Osteoblast (primary cell): ENCODE results near the gene KMT2A. TPM values are rescaled to one million over a fixed set of nuclear protein-coding genes. Genes with fewer than 3 reads are reported as not detected.
"Not testable (repeated sequence)": the region's sequence is repeated elsewhere in the genome, so short reads cannot be mapped to it uniquely, and the experiment has no call there.

ENCODE experiments used
- DNase-seq: peaks from one replicate; pipeline ENCODE4 v3.0.0; 2011; ENCODE audit warnings: low spot score, mixed read lengths; ENCODE audit not compliant: insufficient read length; ENCODE audit errors: missing footprints
- H2AFZ ChIP-seq: 2 replicates; pipeline ENCODE4 v1.6.0; 2011; ENCODE audit warnings: mild to moderate bottlenecking, low read length
- H3K27ac ChIP-seq: 2 replicates; pipeline ENCODE4 v1.5.1; 2011; ENCODE audit warnings: mild to moderate bottlenecking, low read depth, low read length, moderate library complexity
- H3K27me3 ChIP-seq: 2 replicates; pipeline ENCODE4 v1.6.0; 2012; ENCODE audit warnings: mild to moderate bottlenecking, control low read depth, inconsistent platforms, low read length, moderate library complexity; ENCODE audit not compliant: insufficient read depth
- H3K36me3 ChIP-seq: 2 replicates; pipeline ENCODE4 v1.5.1; 2011; ENCODE audit warnings: mild to moderate bottlenecking, low read length, control low read depth, moderate library complexity; ENCODE audit not compliant: insufficient read depth
- H3K4me1 ChIP-seq: 2 replicates; pipeline ENCODE4 v1.5.1; 2011; ENCODE audit warnings: mild to moderate bottlenecking, low read length, control low read depth, moderate library complexity; ENCODE audit not compliant: insufficient read depth
- H3K4me2 ChIP-seq: 2 replicates; pipeline ENCODE4 v1.6.0; 2011; ENCODE audit warnings: mild to moderate bottlenecking, low read length; ENCODE audit not compliant: insufficient read depth
- H3K4me3 ChIP-seq: fragments of 200-600 bp; sonication (generic); 3 replicates; pipeline ENCODE4 v1.5.1; 2012; ENCODE audit warnings: mild to moderate bottlenecking, low read length, inconsistent platforms; ENCODE audit not compliant: insufficient read depth
- H3K79me2 ChIP-seq: 2 replicates; pipeline ENCODE4 v1.6.0; 2012; ENCODE audit warnings: mild to moderate bottlenecking, low read length, control low read depth, inconsistent platforms; ENCODE audit not compliant: insufficient read depth
- H3K9me3 ChIP-seq: 2 replicates; pipeline ENCODE4 v1.5.1; 2011; ENCODE audit warnings: low read depth, low read length, control low read depth
- H4K20me1 ChIP-seq: 2 replicates; pipeline ENCODE4 v1.6.0; 2012; ENCODE audit warnings: mild to moderate bottlenecking, low read length, control low read depth; ENCODE audit not compliant: insufficient read depth
- CTCF ChIP-seq: IDR thresholded peaks from 2 replicates; pipeline ENCODE4 v1.5.1; 2011; ENCODE audit warnings: mild to moderate bottlenecking, low read depth, low read length, moderate library complexity; ENCODE audit errors: extremely low read depth
- total RNA-seq: library from RNA; depleted of rRNA; stranded (reverse); fragments of >200 nt; gene quantifications from 2 replicates; pipeline ENCODE4 v1.2.3, GENCODE V29; 2012

Gene KMT2A
- total RNA-seq, 1 donor: 38.4 TPM

- Histone ChIP-seq H3K27ac (no peak overlapping the region), H3K4me2 (no peak overlapping the region), H3K9me3 (no peaks in the 10 kb centered on the region), H3K79me2 (peaks cover 95% of the 10 kb centered on the region), H3K27me3 (no peaks in the 10 kb centered on the region), H3K4me1 (peaks cover 11% of the 10 kb centered on the region), H2AFZ (no peak overlapping the region), H3K4me3 (no peak overlapping the region), H4K20me1 (peaks cover 56% of the 10 kb centered on the region), H3K36me3 (no peaks in the 10 kb centered on the region)
- DNase-seq: no peak
- TF ChIP-seq CTCF: no peak
Measured at GRCh38 chr11:118449316-118449918, 13.1 kb downstream of the KMT2A start.

DNA sequence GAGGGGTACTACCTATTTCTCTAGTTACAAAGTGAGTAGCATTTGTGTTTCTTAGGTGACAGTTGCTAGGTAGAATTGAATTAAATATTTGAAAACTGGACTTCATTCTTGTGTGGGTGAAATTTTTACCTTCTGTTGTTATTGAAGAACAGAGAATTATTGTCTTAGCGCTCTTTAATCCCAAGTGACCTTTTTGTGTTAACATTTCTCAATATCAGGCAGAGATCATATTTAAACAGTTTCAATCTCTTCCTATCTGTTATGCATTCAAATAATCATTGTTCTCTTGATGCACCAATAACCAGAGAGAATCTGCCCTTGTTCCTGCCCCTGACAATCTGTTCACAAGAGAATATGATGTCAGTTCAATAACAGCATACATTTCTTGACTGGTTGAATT is 14.2 kb downstream of the KMT2A start:
- H3K4me1 ChIP-seq: peaks cover 11% of the 10 kb centered on the region
- no peak overlapping the region for H3K4me3 ChIP-seq
- H2AFZ ChIP-seq: no peak overlapping the region
- no peaks in the 10 kb centered on the region for H3K9me3 ChIP-seq
- no peaks in the 10 kb centered on the region for H3K27me3 ChIP-seq
- peaks cover 54% of the 10 kb centered on the region for H4K20me1 ChIP-seq
- peaks cover 94% of the 10 kb centered on the region for H3K79me2 ChIP-seq
- no peak for TF ChIP-seq CTCF
- H3K36me3 ChIP-seq: no peaks in the 10 kb centered on the region
- no peak overlapping the region for H3K4me2 ChIP-seq
- no peak overlapping the region for H3K27ac ChIP-seq
- DNase-seq: no peak

GRCh38 chr11:118462178-118462577 is 25.9 kb downstream of the KMT2A start:
- Histone ChIP-seq H3K79me2 (peaks cover 77% of the 10 kb centered on the region), H3K27me3 (no peaks in the 10 kb centered on the region), H4K20me1 (peaks cover 36% of the 10 kb centered on the region), H3K4me3 (no peak overlapping the region), H3K27ac (no peak overlapping the region), H3K4me2 (no peak overlapping the region), H3K9me3 (no peaks in the 10 kb centered on the region), H3K36me3 (peaks cover 2% of the 10 kb centered on the region), H3K4me1 (no peaks in the 10 kb centered on the region), H2AFZ (no peak overlapping the region)
- DNase-seq: no peak
- no peak for TF ChIP-seq CTCF

GRCh38 chr11:118468968-118469367 is 32.7 kb downstream of the KMT2A start:
- not testable (repeated sequence) for DNase-seq, H3K4me1 ChIP-seq, H3K9me3 ChIP-seq

More at GRCh38 chr11:118468968-118469367, 32.7 kb downstream of the KMT2A start:
- not testable (repeated sequence) for H3K4me2 ChIP-seq, H2AFZ ChIP-seq, H3K27me3 ChIP-seq, H3K27ac ChIP-seq, H3K4me3 ChIP-seq
- Histone ChIP-seq H4K20me1 (peaks cover 17% of the 10 kb centered on the region), H3K79me2 (peaks cover 61% of the 10 kb centered on the region), H3K36me3 (peaks cover 22% of the 10 kb centered on the region)
